GM12874 (cell line): ENCODE measurements around the gene DHFR.

Experiments
- TF ChIP-seq, protein P1 (sequence below): IDR thresholded peaks from 2 replicates; pipeline ENCODE4 v1.5.1; 2011; ENCODE audit warnings: low read depth, mild to moderate bottlenecking, control low read depth, low read length, moderate library complexity; ENCODE audit not compliant: insufficient read depth

The DHFR gene

DNA sequence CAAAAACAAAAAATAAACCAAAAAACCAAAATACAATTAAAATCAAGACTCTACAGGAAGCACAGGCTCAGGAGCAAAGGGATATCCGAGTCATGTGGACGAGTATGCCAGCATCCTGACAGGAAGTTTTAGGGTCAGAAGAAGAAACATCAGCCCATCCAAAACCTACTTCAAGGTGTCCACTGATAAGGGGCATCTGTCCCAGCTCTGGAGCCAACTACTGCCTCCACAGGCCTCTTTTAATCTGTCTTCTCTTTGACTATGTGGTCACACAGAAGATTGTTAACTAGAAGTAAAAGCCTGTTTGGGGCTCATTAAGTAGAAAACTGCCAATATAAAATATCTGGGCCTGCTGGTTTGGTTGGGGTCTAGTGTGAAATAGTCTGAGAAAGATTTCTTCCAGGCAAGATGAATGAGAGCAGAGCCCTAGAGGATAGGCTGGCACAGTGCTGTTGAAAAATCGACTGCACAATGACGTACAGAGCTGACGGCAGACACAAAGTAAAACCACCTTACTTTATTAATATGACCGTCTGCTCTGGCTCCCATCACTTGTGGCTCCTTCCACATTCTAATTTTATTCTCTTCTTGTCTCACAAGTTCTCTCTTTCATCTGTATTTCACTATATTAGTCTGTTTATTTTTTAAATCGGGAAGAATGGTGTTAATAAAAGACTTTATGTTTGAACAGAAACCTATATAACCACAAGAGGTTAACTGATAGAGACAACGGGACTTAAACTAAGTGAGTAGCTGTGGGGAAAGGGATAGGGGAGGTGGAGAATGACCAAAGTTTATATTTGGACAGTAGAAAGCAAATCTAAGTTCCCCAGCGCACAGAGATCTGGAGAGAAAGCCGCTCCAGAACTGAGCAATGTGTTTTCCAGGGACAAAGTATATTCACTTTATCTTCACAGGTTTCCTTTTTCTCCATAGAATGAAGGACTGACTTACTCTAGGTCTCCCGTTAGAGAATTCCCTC, 23.2 kb downstream of the DHFR start:
- TF ChIP-seq, protein P1, sequence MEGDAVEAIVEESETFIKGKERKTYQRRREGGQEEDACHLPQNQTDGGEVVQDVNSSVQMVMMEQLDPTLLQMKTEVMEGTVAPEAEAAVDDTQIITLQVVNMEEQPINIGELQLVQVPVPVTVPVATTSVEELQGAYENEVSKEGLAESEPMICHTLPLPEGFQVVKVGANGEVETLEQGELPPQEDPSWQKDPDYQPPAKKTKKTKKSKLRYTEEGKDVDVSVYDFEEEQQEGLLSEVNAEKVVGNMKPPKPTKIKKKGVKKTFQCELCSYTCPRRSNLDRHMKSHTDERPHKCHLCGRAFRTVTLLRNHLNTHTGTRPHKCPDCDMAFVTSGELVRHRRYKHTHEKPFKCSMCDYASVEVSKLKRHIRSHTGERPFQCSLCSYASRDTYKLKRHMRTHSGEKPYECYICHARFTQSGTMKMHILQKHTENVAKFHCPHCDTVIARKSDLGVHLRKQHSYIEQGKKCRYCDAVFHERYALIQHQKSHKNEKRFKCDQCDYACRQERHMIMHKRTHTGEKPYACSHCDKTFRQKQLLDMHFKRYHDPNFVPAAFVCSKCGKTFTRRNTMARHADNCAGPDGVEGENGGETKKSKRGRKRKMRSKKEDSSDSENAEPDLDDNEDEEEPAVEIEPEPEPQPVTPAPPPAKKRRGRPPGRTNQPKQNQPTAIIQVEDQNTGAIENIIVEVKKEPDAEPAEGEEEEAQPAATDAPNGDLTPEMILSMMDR: no peak

GRCh38 chr5:80629281-80629680, 25.5 kb downstream of the DHFR start:
- TF ChIP-seq, protein P1: no peak

- TF ChIP-seq, protein P1: no peak
Observed at GRCh38 chr5:80625230-80625629, 29.6 kb downstream of the DHFR start.

- TF ChIP-seq, protein P1: no peak
Observed at GRCh38 chr5:80623999-80624398, 30.8 kb downstream of the DHFR start.

GRCh38 chr5:80622756-80623155, 32.0 kb downstream of the DHFR start:
- TF ChIP-seq, protein P1: no peak

DNA sequence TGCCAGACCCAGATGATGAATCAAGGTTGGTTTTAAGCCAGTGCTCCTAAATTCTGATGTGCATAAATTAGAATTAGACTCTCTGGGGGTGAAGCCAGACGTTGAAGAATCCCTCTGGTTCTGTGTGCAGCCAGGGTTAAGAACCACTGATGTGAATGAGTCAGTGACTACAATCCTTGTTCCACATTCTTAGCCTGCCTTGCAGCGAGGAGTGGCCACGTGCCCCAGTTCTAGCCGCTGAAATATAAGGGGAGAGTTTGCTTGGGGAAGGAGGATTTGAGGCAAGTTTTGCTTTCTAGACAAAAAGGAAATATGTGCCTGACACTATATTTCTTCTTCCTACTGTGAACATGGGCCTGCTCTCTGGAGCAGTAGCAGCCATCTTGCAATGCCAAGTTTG, 34.6 kb downstream of the DHFR start:
- TF ChIP-seq, protein P1: no peak

- TF ChIP-seq, protein P1: no peak
Observed at GRCh38 chr5:80619086-80619485, 35.7 kb downstream of the DHFR start.
